Panc1 (cell line): ENCODE measurements around the gene H3-3A. TPM values are rescaled to one million over a fixed set of nuclear protein-coding genes. Genes with fewer than 3 reads are reported as not detected.

Source experiments
- ATAC-seq: fragments of 200-7000 bp; cut with Tn5 transposase; 2 replicates; pipeline ENCODE4 v1.9.1; 2020; ENCODE audit warnings: mild to moderate bottlenecking, moderate library complexity
- BruUV-seq: library from RNA; stranded (reverse); fragments of 400-500 nt; replicated peaks from 2 replicates; lab custom pipeline; 2021; lab: Mats Ljungman, UMichigan
- CTCF ChIA-PET: fragments of 300-600 bp; sonication (Branson Sonifier 250); formaldehyde crosslinking; loops from one replicate; lab custom pipeline; 2022; ENCODE audit warnings: antibody characterized with exemption; lab: Charles Lee
- POLR2A ChIA-PET: fragments of 300-600 bp; sonication (Branson Sonifier 250); formaldehyde crosslinking; loops from one replicate; lab custom pipeline; 2022; ENCODE audit warnings: antibody characterized with exemption; lab: Charles Lee
- DNase-seq: peaks from one replicate; pipeline ENCODE4 v3.0.0-alpha.2; 2010; ENCODE audit warnings: low read depth, low spot score
- H3K27ac ChIP-seq: 2 replicates; pipeline ENCODE4 v1.5.1; 2011; ENCODE audit warnings: mild to moderate bottlenecking, low read length, inconsistent platforms
- H3K27me3 ChIP-seq: fragments of 200-500 bp; sonication (Bioruptor generic); 2 replicates; pipeline ENCODE4 v1.6.0; 2014; ENCODE audit warnings: low read length, inconsistent platforms; ENCODE audit not compliant: control insufficient read depth, insufficient read depth
- H3K36me3 ChIP-seq: fragments of 200-500 bp; sonication (Bioruptor generic); 2 replicates; pipeline ENCODE4 v1.5.1; 2014; ENCODE audit warnings: inconsistent platforms, mild to moderate bottlenecking, low read length, moderate library complexity; ENCODE audit not compliant: control insufficient read depth, insufficient read depth
- H3K4me1 ChIP-seq: 2 replicates; pipeline ENCODE4 v1.5.1; 2011; ENCODE audit warnings: inconsistent platforms, mild to moderate bottlenecking, low read length, moderate library complexity; ENCODE audit not compliant: control insufficient read depth, insufficient read depth
- H3K4me3 ChIP-seq, 2 experiments: 2 replicates each; pipeline ENCODE4 v1.5.1; 2011 to 2012; ENCODE audit warnings: low read depth in 2 of 2, low read length in 2 of 2, mild to moderate bottlenecking in 2 of 2, inconsistent platforms in 1 of 2, moderate library complexity in 1 of 2
- H3K9me3 ChIP-seq: fragments of 200-500 bp; sonication (Bioruptor generic); 2 replicates; pipeline ENCODE4 v1.5.1; 2014; ENCODE audit warnings: low read depth, mild to moderate bottlenecking, inconsistent platforms, low read length, moderate library complexity; ENCODE audit not compliant: control insufficient read depth, insufficient read depth
- POLR2AphosphoS5 ChIP-seq: IDR thresholded peaks from 2 replicates; pipeline ENCODE4 v1.6.1; 2012; ENCODE audit warnings: mild to moderate bottlenecking, low read depth, low read length, moderate library complexity
- REST ChIP-seq, 2 experiments: IDR thresholded peaks; 2 replicates each; pipeline ENCODE4 v1.6.1; 2011 to 2012; ENCODE audit warnings: low read depth in 2 of 2, control low read depth in 1 of 2, low read length in 1 of 2, mild to moderate bottlenecking in 1 of 2, moderate library complexity in 1 of 2; ENCODE audit not compliant: insufficient read depth in 1 of 2
- SIN3A ChIP-seq: IDR thresholded peaks from 2 replicates; pipeline ENCODE4 v1.6.1; 2012; ENCODE audit warnings: low read depth, mild to moderate bottlenecking, low read length, moderate library complexity, borderline replicate concordance; ENCODE audit not compliant: insufficient read depth
- TCF7L2 ChIP-seq: IDR thresholded peaks from 2 replicates; pipeline ENCODE4 v1.6.1; 2011; ENCODE audit warnings: mild to moderate bottlenecking, low read depth, low read length, inconsistent platforms
- in situ Hi-C: cut with HindIII; loops from 2 replicates; pipeline ENCODE4 v1.10.0; 2016; ENCODE audit warnings: low sequenced_read_pairs, low pct_unique_long_range_greater_than_20kb
- intact Hi-C: fragments of 100-400 bp; cut with micrococcal nuclease; formaldehyde crosslinking; loops from one replicate; pipeline ENCODE4 v1.10.0; 2022; ENCODE audit not compliant: unreplicated experiment
- total RNA-seq: library from RNA; stranded (reverse); gene quantifications from one replicate; pipeline ENCODE4 v1.2.1, GENCODE V29; 2021; ENCODE audit not compliant: unreplicated experiment
- TF ChIP-seq, protein P1 (sequence below): fragments of 450-650 bp; IDR thresholded peaks from 2 replicates; pipeline ENCODE4 v1.5.1; 2017; ENCODE audit warnings: mild to moderate bottlenecking

H3-3A gene
- total RNA-seq, 1 experiment from 2014 or later: 404 TPM

DNA sequence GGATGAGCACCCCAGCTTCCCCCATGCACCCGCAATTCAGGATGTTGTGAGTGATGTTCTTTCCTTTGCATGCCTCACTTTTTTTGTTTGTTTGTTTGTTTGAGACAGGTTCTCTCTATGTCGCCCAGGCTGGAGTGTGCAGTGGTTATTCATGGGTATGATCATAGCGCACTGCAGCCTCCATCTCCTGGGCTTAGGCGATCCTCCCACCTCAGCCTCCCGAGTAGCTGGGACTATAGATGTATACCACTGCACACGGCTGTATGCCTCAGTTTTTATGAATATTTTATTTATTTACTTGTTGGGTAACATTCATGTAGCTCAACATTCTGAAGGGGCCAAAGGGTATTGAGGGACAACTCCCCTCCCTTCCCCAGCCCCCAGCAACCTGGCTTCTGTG lies 54.8 kb downstream of the H3-3A start:
- H3K4me3 ChIP-seq: no peak overlapping the region
- H3K9me3 ChIP-seq: no peaks in the 10 kb centered on the region
- TF ChIP-seq POLR2AphosphoS5: no peak
- TF ChIP-seq TCF7L2: no peak
- no peak for TF ChIP-seq SIN3A
- no peak for TF ChIP-seq REST (IDR thresholded peaks at IDR 0.05; ENCODE audit: insufficient read depth in 1 of 2, low read depth in 2 of 2, low read length in 1 of 2)
- TF ChIP-seq, protein P1, sequence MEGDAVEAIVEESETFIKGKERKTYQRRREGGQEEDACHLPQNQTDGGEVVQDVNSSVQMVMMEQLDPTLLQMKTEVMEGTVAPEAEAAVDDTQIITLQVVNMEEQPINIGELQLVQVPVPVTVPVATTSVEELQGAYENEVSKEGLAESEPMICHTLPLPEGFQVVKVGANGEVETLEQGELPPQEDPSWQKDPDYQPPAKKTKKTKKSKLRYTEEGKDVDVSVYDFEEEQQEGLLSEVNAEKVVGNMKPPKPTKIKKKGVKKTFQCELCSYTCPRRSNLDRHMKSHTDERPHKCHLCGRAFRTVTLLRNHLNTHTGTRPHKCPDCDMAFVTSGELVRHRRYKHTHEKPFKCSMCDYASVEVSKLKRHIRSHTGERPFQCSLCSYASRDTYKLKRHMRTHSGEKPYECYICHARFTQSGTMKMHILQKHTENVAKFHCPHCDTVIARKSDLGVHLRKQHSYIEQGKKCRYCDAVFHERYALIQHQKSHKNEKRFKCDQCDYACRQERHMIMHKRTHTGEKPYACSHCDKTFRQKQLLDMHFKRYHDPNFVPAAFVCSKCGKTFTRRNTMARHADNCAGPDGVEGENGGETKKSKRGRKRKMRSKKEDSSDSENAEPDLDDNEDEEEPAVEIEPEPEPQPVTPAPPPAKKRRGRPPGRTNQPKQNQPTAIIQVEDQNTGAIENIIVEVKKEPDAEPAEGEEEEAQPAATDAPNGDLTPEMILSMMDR: no peak
- H3K36me3 ChIP-seq: no peaks in the 10 kb centered on the region
- H3K4me1 ChIP-seq: no peaks in the 10 kb centered on the region; the same call in 1 of the 2 replicates
- ChIA-PET CTCF (interaction anchor here (2.2 kb wide), 1 partner anchor 53 kb away, joined by 7 read pairs; no protein-coding TSS in a partner anchor), POLR2A (no interaction called here)
- DNase-seq (no peak), ATAC-seq (no peak)
- intact Hi-C loops (no loop called here), in situ Hi-C loops (no loop called here)
- BruUV-seq: no TSS peak
- H3K27ac ChIP-seq: no peak overlapping the region
- no peaks in the 10 kb centered on the region for H3K27me3 ChIP-seq

GRCh38 chr1:226118357-226118756 lies 55.8 kb downstream of the H3-3A start:
- CTCF ChIA-PET: interaction anchor here (0.6 to 2.2 kb wide), 2 partner anchors 54 to 56 kb away, joined by 6 to 7 read pairs; no protein-coding TSS in a partner anchor
- no peak for TF ChIP-seq SIN3A
- TF ChIP-seq REST (IDR thresholded peaks at IDR 0.05; ENCODE audit: insufficient read depth in 1 of 2, low read depth in 2 of 2, low read length in 1 of 2): no peak
- TF ChIP-seq, protein P1: no peak
- TF ChIP-seq TCF7L2: no peak
- TF ChIP-seq POLR2AphosphoS5: no peak
- in situ Hi-C loops: no loop called here

More at GRCh38 chr1:226118357-226118756, 55.8 kb downstream of the H3-3A start:
- intact Hi-C loops: no loop called here
- no peak overlapping the region for H3K27ac ChIP-seq
- DNase-seq (no peak), ATAC-seq (no peak)
- H3K27me3 ChIP-seq: no peaks in the 10 kb centered on the region
- POLR2A ChIA-PET: interaction anchor here (0.7 kb wide), 1 partner anchor 485 kb away, joined by 3 read pairs; no protein-coding TSS in a partner anchor
- H3K36me3 ChIP-seq: no peaks in the 10 kb centered on the region
- BruUV-seq: no TSS peak
- H3K4me3 ChIP-seq: no peak overlapping the region
- peaks cover 8% of the 10 kb centered on the region for H3K4me1 ChIP-seq
- H3K9me3 ChIP-seq: no peaks in the 10 kb centered on the region
